Suprapubic skin (tissue), 3 donors: ENCODE results near the gene MDM1.

Experiments
- EP300 ChIP-seq: sonication (generic); formaldehyde crosslinking; IDR thresholded peaks from one replicate; pipeline ENCODE4 v1.6.1; 2017; ENCODE audit warnings: antibody characterized with exemption
- TF ChIP-seq, protein P1 (sequence below), 2 donors: fragments of 200-600 bp in 1 of 2; fragments of 450-650 bp in 1 of 2; sonication (generic) in 1 of 2; IDR thresholded peaks; one replicate each; pipeline ENCODE4 v1.5.1; 2016 to 2019; ENCODE audit warnings: antibody characterized with exemption in 2 of 2, mild to moderate bottlenecking in 1 of 2, moderate library complexity in 1 of 2

- TF ChIP-seq, protein P1, sequence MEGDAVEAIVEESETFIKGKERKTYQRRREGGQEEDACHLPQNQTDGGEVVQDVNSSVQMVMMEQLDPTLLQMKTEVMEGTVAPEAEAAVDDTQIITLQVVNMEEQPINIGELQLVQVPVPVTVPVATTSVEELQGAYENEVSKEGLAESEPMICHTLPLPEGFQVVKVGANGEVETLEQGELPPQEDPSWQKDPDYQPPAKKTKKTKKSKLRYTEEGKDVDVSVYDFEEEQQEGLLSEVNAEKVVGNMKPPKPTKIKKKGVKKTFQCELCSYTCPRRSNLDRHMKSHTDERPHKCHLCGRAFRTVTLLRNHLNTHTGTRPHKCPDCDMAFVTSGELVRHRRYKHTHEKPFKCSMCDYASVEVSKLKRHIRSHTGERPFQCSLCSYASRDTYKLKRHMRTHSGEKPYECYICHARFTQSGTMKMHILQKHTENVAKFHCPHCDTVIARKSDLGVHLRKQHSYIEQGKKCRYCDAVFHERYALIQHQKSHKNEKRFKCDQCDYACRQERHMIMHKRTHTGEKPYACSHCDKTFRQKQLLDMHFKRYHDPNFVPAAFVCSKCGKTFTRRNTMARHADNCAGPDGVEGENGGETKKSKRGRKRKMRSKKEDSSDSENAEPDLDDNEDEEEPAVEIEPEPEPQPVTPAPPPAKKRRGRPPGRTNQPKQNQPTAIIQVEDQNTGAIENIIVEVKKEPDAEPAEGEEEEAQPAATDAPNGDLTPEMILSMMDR (IDR thresholded peaks at IDR 0.05): no peak
- no peak for TF ChIP-seq EP300
Measured at GRCh38 chr12:68261896-68262295, 70.3 kb downstream of the MDM1 start.
